Kidney epithelial cell (primary cell): ENCODE measurements around the gene ANKRD49. TPM values are rescaled to one million over a fixed set of nuclear protein-coding genes. Genes with fewer than 3 reads are reported as not detected.

Experiments used
- DNase-seq: peaks from one replicate; pipeline ENCODE4 v3.0.0-alpha.2; 2010; ENCODE audit warnings: low read depth
- H3K27me3 ChIP-seq: 2 replicates; pipeline ENCODE4 v1.6.0; 2011; ENCODE audit warnings: low read length; ENCODE audit not compliant: control insufficient read depth, insufficient read depth
- H3K36me3 ChIP-seq: 2 replicates; pipeline ENCODE4 v1.5.1; 2011; ENCODE audit warnings: low read length; ENCODE audit not compliant: control insufficient read depth, insufficient read depth
- H3K4me3 ChIP-seq: 2 replicates; pipeline ENCODE4 v1.5.1; 2011; ENCODE audit warnings: low read depth, mild to moderate bottlenecking, control low read depth, low read length
- CTCF ChIP-seq: IDR thresholded peaks from 2 replicates; pipeline ENCODE4 v1.5.1; 2011; ENCODE audit warnings: mild to moderate bottlenecking, moderate library complexity, low read length, control low read depth, inconsistent platforms; ENCODE audit not compliant: insufficient read depth, poor library complexity, severe bottlenecking
- total RNA-seq: library from RNA; depleted of rRNA; stranded (reverse); fragments of >200 nt; gene quantifications from 2 replicates; pipeline ENCODE4 v1.2.3, GENCODE V29; 2015

Gene ANKRD49
- total RNA-seq, 1 donor from 2014 or later, result 16.7 TPM

- Histone ChIP-seq H3K36me3 (no peaks in the 10 kb centered on the region), H3K4me3 (no peak overlapping the region), H3K27me3 (no peaks in the 10 kb centered on the region)
- DNase-seq, result no peak
- no peak for TF ChIP-seq CTCF
Measured at GRCh38 chr11:94459576-94459975, 34.2 kb upstream of the ANKRD49 start.

GRCh38 chr11:94469416-94469815, 24.4 kb upstream of the ANKRD49 start:
- Histone ChIP-seq H3K4me3 (no peak overlapping the region), H3K36me3 (no peaks in the 10 kb centered on the region), H3K27me3 (no peaks in the 10 kb centered on the region)
- DNase-seq, result no peak
- no peak for TF ChIP-seq CTCF

GRCh38 chr11:94472916-94473799, 20.6 kb upstream of the ANKRD49 start:
- no peaks in the 10 kb centered on the region for H3K27me3 ChIP-seq
- no peak for TF ChIP-seq CTCF
- H3K4me3 ChIP-seq, result no peak overlapping the region
- H3K36me3 ChIP-seq, result no peaks in the 10 kb centered on the region
- DNase-seq, result no peak

- no peak overlapping the region for H3K4me3 ChIP-seq
- H3K36me3 ChIP-seq, result no peaks in the 10 kb centered on the region
- H3K27me3 ChIP-seq, result no peaks in the 10 kb centered on the region
- TF ChIP-seq CTCF, result no peak
- DNase-seq, result no peak
Measured at GRCh38 chr11:94477624-94478023, 16.2 kb upstream of the ANKRD49 start.

GRCh38 chr11:94481342-94481741, 12.4 kb upstream of the ANKRD49 start:
- no peaks in the 10 kb centered on the region for H3K36me3 ChIP-seq
- H3K4me3 ChIP-seq, result no peak overlapping the region
- no peak for DNase-seq
- TF ChIP-seq CTCF, result no peak
- no peaks in the 10 kb centered on the region for H3K27me3 ChIP-seq

- no peaks in the 10 kb centered on the region for H3K36me3 ChIP-seq
- no peaks in the 10 kb centered on the region for H3K27me3 ChIP-seq
- no peak for DNase-seq
- TF ChIP-seq CTCF, result no peak
- no peak overlapping the region for H3K4me3 ChIP-seq
Measured at GRCh38 chr11:94486068-94486467, 7.7 kb upstream of the ANKRD49 start.
